B cell (primary cell): ENCODE measurements around the gene UFSP1. TPM values are rescaled to one million over a fixed set of nuclear protein-coding genes. Genes with fewer than 3 reads are reported as not detected.
A peak's percentile ranks its signal among the peaks of the same experiment; 100 is the strongest.

Source experiments
- ATAC-seq: fragments of 200-7000 bp; cut with Tn5 transposase; one replicate; pipeline ENCODE4 v1.10.0; 2021; ENCODE audit warnings: low read depth, mild to moderate bottlenecking, moderate number of reproducible peaks, moderate library complexity
- CTCF ChIA-PET: fragments of 350-600 bp; sonication (Branson Sonifier 250); formaldehyde crosslinking; loops from one replicate; lab custom pipeline; 2021; ENCODE audit warnings: antibody characterized with exemption, inconsistent platforms; lab: Charles Lee
- POLR2A ChIA-PET: fragments of 350-600 bp; sonication (Branson Sonifier 250); formaldehyde crosslinking; loops from one replicate; lab custom pipeline; 2021; ENCODE audit warnings: antibody characterized with exemption; lab: Charles Lee
- DNase-seq: peaks from one replicate; pipeline ENCODE4 v3.0.0; 2013
- H2AFZ ChIP-seq: 2 replicates; pipeline ENCODE4 v1.6.1; 2012; ENCODE audit warnings: mild to moderate bottlenecking, low read depth, low read length; ENCODE audit not compliant: insufficient read depth, poor library complexity, severe bottlenecking
- H3K27ac ChIP-seq, 2 donors: 1 replicate in 1 of 2; 2 replicates in 1 of 2; pipeline ENCODE4 v1.5.1; 2012 to 2013; ENCODE audit warnings: low read length in 2 of 2, mild to moderate bottlenecking in 2 of 2, moderate library complexity in 1 of 2
- H3K27me3 ChIP-seq, 4 experiments: fragments of 200-600 bp in 1 of 4; sonication (generic) in 1 of 4; replicated peaks in 1 of 4; 1 replicate in 2 of 4; 2 replicates in 2 of 4; pipeline versions ENCODE4 v1.6.1 to v1.7.0; 2013 to 2016; ENCODE audit warnings: low read length in 3 of 4, mild to moderate bottlenecking in 2 of 4, mixed read lengths in 1 of 4, moderate library complexity in 1 of 4; ENCODE audit not compliant: insufficient read depth in 4 of 4, control insufficient read depth in 3 of 4; ENCODE audit errors: control extremely low read depth in 1 of 4
- H3K36me3 ChIP-seq, 2 experiments: replicated peaks in 1 of 2; 1 replicate in 1 of 2; 2 replicates in 1 of 2; pipeline versions ENCODE4 v1.6.1 to v1.7.1; 2013; ENCODE audit warnings: low read length in 1 of 2; ENCODE audit not compliant: insufficient read depth in 2 of 2, control insufficient read depth in 1 of 2; ENCODE audit errors: control extremely low read depth in 1 of 2, extremely low read depth in 1 of 2
- H3K4me1 ChIP-seq, 2 donors: fragments of 200-600 bp in 1 of 2; sonication (generic) in 1 of 2; 1 replicate in 1 of 2; 2 replicates in 1 of 2; pipeline versions ENCODE4 v1.5.1 to v1.6.1; 2013 to 2017; ENCODE audit warnings: low read length in 2 of 2; ENCODE audit not compliant: control insufficient read depth in 2 of 2, insufficient read depth in 2 of 2
- H3K4me2 ChIP-seq: replicated peaks from 2 replicates; pipeline ENCODE3; 2012; ENCODE audit warnings: mild to moderate bottlenecking, low read depth, low read length; ENCODE audit not compliant: poor library complexity, severe bottlenecking
- H3K4me3 ChIP-seq, 5 experiments: fragments of 200-600 bp in 1 of 5; sonication (generic) in 1 of 5; 1 replicate in 3 of 5; 2 replicates in 2 of 5; pipeline versions ENCODE4 v1.5.1 to v1.7.0; 2011 to 2016; ENCODE audit warnings: low read length in 4 of 5, mild to moderate bottlenecking in 4 of 5, low read depth in 2 of 5, control low read depth in 1 of 5, moderate library complexity in 1 of 5; ENCODE audit not compliant: insufficient read depth in 1 of 5; ENCODE audit errors: control extremely low read depth in 1 of 5, extremely low read depth in 1 of 5
- H3K79me2 ChIP-seq: fragments of 200-600 bp; sonication (generic); one replicate; pipeline ENCODE4 v1.6.0; 2016; ENCODE audit warnings: low read length; ENCODE audit not compliant: control insufficient read depth, insufficient read depth
- H3K9ac ChIP-seq: fragments of 200-600 bp; sonication (generic); 2 replicates; pipeline ENCODE4 v1.6.1; 2017; ENCODE audit warnings: mild to moderate bottlenecking, low read length, moderate library complexity
- H3K9me3 ChIP-seq, 3 donors: one replicate each; pipeline versions ENCODE4 v1.6.1 to v1.7.1; 2013; ENCODE audit warnings: low read length in 2 of 3; ENCODE audit not compliant: control insufficient read depth in 2 of 3, insufficient read depth in 1 of 3; ENCODE audit errors: control extremely low read depth in 1 of 3
- H4K20me1 ChIP-seq: 2 replicates; pipeline ENCODE4 v1.6.0; 2012; ENCODE audit warnings: mild to moderate bottlenecking, low read length; ENCODE audit not compliant: insufficient read depth, control insufficient read depth, poor library complexity, severe bottlenecking
- H3K27ac Mint-ChIP-seq: one replicate; pipeline ENCODE4 v1.8.0; 2021; ENCODE audit warnings: mixed read lengths
- H3K27me3 Mint-ChIP-seq: one replicate; pipeline ENCODE4 v1.8.0; 2021; ENCODE audit warnings: mixed read lengths
- H3K4me1 Mint-ChIP-seq: one replicate; pipeline ENCODE4 v1.8.0; 2021; ENCODE audit warnings: mixed read lengths
- H3K4me3 Mint-ChIP-seq: one replicate; pipeline ENCODE4 v1.8.0; 2021; ENCODE audit warnings: mixed read lengths
- H3K9me3 Mint-ChIP-seq: one replicate; pipeline ENCODE4 v1.8.0; 2022; ENCODE audit warnings: mixed read lengths; ENCODE audit not compliant: insufficient read depth
- CTCF ChIP-seq: fragments of 200-600 bp; IDR thresholded peaks from one replicate; pipeline ENCODE4 v1.8.0; 2022; ENCODE audit warnings: antibody characterized with exemption, mild to moderate bottlenecking
- EZH2 ChIP-seq: IDR thresholded peaks from 2 replicates; pipeline ENCODE4 v1.6.1; 2012; ENCODE audit warnings: borderline replicate concordance, low read depth, mild to moderate bottlenecking, moderate library complexity, low read length; ENCODE audit not compliant: insufficient read depth, poor library complexity, severe bottlenecking
- WGBS: methylation state at CpG from one replicate; pipeline ENCODE4 v1.1.5; 2013; ENCODE audit warnings: missing lambda C conversion rate; ENCODE audit not compliant: insufficient coverage; 5-methylcytosine and 5-hydroxymethylcytosine counted together
- intact Hi-C: fragments of 100-400 bp; cut with micrococcal nuclease; formaldehyde crosslinking; loops from one replicate; pipeline ENCODE4 v1.10.0; 2022
- polyA plus RNA-seq: library from polyadenylated mRNA; depleted of rRNA; stranded (reverse); fragments of >200 nt; gene quantifications from 2 replicates; pipeline ENCODE4 v1.2.3, GENCODE V29; 2012
- total RNA-seq, 2 donors: library from RNA; stranded (reverse); fragments of 120-200 nt in 1 of 2; gene quantifications; 1 replicate in 1 of 2; 2 replicates in 1 of 2; pipeline versions ENCODE4 v1.2.3 to v1.2.4, GENCODE V29; 2013 to 2022

The UFSP1 gene
- total and polyA plus RNA-seq, 2 donors (not counting 1 experiment from before 2014, with no cell fraction given), result 3.6 to 4.3 TPM

- WGBS, result 95% methylated on average over 24 of the region's 27 CpGs
- ChIA-PET CTCF (interaction anchor here (3.4 to 3.8 kb wide), 2 partner anchors 11 to 35 kb away, joined by 16 to 17 read pairs; partner anchors contain the start of genes SLC12A9 and SRRT), POLR2A (interaction anchor here (5.6 kb wide), 1 partner anchor 11 kb away, joined by 84 read pairs; the partner anchor contains the start of gene SRRT)
These were observed 3.2 kb downstream of the UFSP1 start for GRCh38 chr7:100886142-100886935.

More at GRCh38 chr7:100886142-100886935, 3.2 kb downstream of the UFSP1 start:
- Histone ChIP-seq H3K9me3 (peaks cover 0 to 16% (median 0%) of the 10 kb centered on the region in 3 donors), H3K27me3 (peaks cover 0 to 10% (median 3%) of the 10 kb centered on the region in 4 experiments), H4K20me1 (peaks cover 42% of the 10 kb centered on the region), H2AFZ (no peak overlapping the region), H3K79me2 (peaks cover 25% of the 10 kb centered on the region), H3K4me2 (peak overlapping the region; percentile 99), H3K36me3 (peaks cover 0 to 67% of the 10 kb centered on the region in 2 experiments), H3K27ac (no peak overlapping the region), H3K4me1 (peaks cover 38 to 48% of the 10 kb centered on the region in 2 donors), H3K9ac (no peak overlapping the region), H3K4me3 (no peak overlapping the region)
- DNase-seq (no peak), ATAC-seq (no peak)
- no peaks in the 10 kb centered on the region for H3K9me3 Mint-ChIP-seq
- peaks cover 50% of the 10 kb centered on the region for H3K4me1 Mint-ChIP-seq
- peak overlapping the region; percentile 50 for H3K4me3 Mint-ChIP-seq
- H3K27ac Mint-ChIP-seq, result peak overlapping the region; percentile 78
- intact Hi-C loops, result loop anchor here (2.0 kb wide), 1 partner anchor 358 kb away; the partner anchor contains the start of gene FIS1
- H3K27me3 Mint-ChIP-seq, result peaks cover 5% of the 10 kb centered on the region
- no peak for TF ChIP-seq EZH2
- TF ChIP-seq CTCF, result no peak
